ENCODE results near the gene PARM1.
A peak's percentile ranks its signal among the peaks of the same experiment; 100 is the strongest.

The PARM1 gene

GRCh38 chr4:75003979-75004378 is 71.1 kb downstream of the PARM1 start:
- no peak for DNase-seq (ENCODE audit: low read depth, low spot score)
- no peak overlapping the region for H3K4me3 ChIP-seq (ENCODE audit: low read depth, low read length)
- TF ChIP-seq CTCF (IDR thresholded peaks at IDR 0.05; ENCODE audit: low read depth, low read length), result no peak
- in situ Hi-C loops (cut with HindIII; ENCODE audit: low sequenced_read_pairs), result no loop called here

- no peak overlapping the region for H3K4me3 ChIP-seq (ENCODE audit: low read depth, low read length)
- in situ Hi-C loops (cut with HindIII; ENCODE audit: low sequenced_read_pairs), result no loop called here
- DNase-seq (ENCODE audit: low read depth, low spot score), result peak; percentile 13
- TF ChIP-seq CTCF (IDR thresholded peaks at IDR 0.05; ENCODE audit: low read depth, low read length), result no peak
These were observed 72.1 kb downstream of the PARM1 start for GRCh38 chr4:75004755-75005668.

GRCh38 chr4:75005727-75006126 is 72.8 kb downstream of the PARM1 start:
- no peak for TF ChIP-seq CTCF (IDR thresholded peaks at IDR 0.05; ENCODE audit: low read depth, low read length)
- no peak overlapping the region for H3K4me3 ChIP-seq (ENCODE audit: low read depth, low read length)
- in situ Hi-C loops (cut with HindIII; ENCODE audit: low sequenced_read_pairs), result no loop called here
- DNase-seq (ENCODE audit: low read depth, low spot score), result no peak

GRCh38 chr4:75007891-75008290 is 75.0 kb downstream of the PARM1 start:
- DNase-seq (ENCODE audit: low read depth, low spot score), result no peak
- TF ChIP-seq CTCF (IDR thresholded peaks at IDR 0.05; ENCODE audit: low read depth, low read length), result no peak
- no peak overlapping the region for H3K4me3 ChIP-seq (ENCODE audit: low read depth, low read length)
- in situ Hi-C loops (cut with HindIII; ENCODE audit: low sequenced_read_pairs), result no loop called here

- in situ Hi-C loops (cut with HindIII; ENCODE audit: low sequenced_read_pairs), result no loop called here
These were observed 76.2 kb downstream of the PARM1 start for GRCh38 chr4:75009138-75009537.

GRCh38 chr4:75011131-75011795 is 78.3 kb downstream of the PARM1 start:
- no peak overlapping the region for H3K4me3 ChIP-seq (ENCODE audit: low read depth, low read length)
- TF ChIP-seq CTCF (IDR thresholded peaks at IDR 0.05; ENCODE audit: low read depth, low read length), result no peak
- in situ Hi-C loops (cut with HindIII; ENCODE audit: low sequenced_read_pairs), result no loop called here
- DNase-seq (ENCODE audit: low read depth, low spot score), result no peak

More at GRCh38 chr4:75009138-75009537, 76.2 kb downstream of the PARM1 start:
- no peak for DNase-seq (ENCODE audit: low read depth, low spot score)
- no peak overlapping the region for H3K4me3 ChIP-seq (ENCODE audit: low read depth, low read length)
- no peak for TF ChIP-seq CTCF (IDR thresholded peaks at IDR 0.05; ENCODE audit: low read depth, low read length)

Data from astrocyte of the spinal cord (primary cell).